HUES64 (cell line): ENCODE results near the gene SIVA1.
"Not testable (repeated sequence)": the region's sequence is repeated elsewhere in the genome, so short reads cannot be mapped to it uniquely, and the experiment has no call there.

ENCODE experiments used
- H3K27ac ChIP-seq: 2 replicates; pipeline ENCODE4 v1.7.0; 2013; ENCODE audit warnings: low read depth, low read length, inconsistent platforms
- H3K27me3 ChIP-seq: 2 replicates; pipeline ENCODE4 v1.6.1; 2013; ENCODE audit warnings: mild to moderate bottlenecking, low read length; ENCODE audit not compliant: insufficient read depth
- H3K36me3 ChIP-seq: 2 replicates; pipeline ENCODE4 v1.6.1; 2013; ENCODE audit warnings: mild to moderate bottlenecking, low read length; ENCODE audit not compliant: insufficient read depth
- H3K4me1 ChIP-seq: 2 replicates; pipeline ENCODE4 v1.6.1; 2013; ENCODE audit warnings: mild to moderate bottlenecking, low read length, moderate library complexity; ENCODE audit not compliant: insufficient read depth
- H3K4me3 ChIP-seq: 2 replicates; pipeline ENCODE4 v1.5.1; 2013; ENCODE audit warnings: mild to moderate bottlenecking, low read length, moderate library complexity
- H3K9ac ChIP-seq: 2 replicates; pipeline ENCODE4 v1.6.1; 2013; ENCODE audit warnings: mild to moderate bottlenecking, low read depth, low read length
- H3K9me3 ChIP-seq: 2 replicates; pipeline ENCODE4 v1.6.1; 2013; ENCODE audit warnings: low read depth, low read length; ENCODE audit not compliant: insufficient read depth
- WGBS: fragments of 150-250, 120-280 bp; methylation state at CpG from one replicate; pipeline ENCODE4 v1.1.7; 2013; ENCODE audit warnings: missing lambda C conversion rate; 5-methylcytosine and 5-hydroxymethylcytosine counted together

The SIVA1 gene

GRCh38 chr14:104747876-104748275 lies 5.1 kb upstream of the SIVA1 start:
- no peaks in the 10 kb centered on the region for H3K27me3 ChIP-seq
- H3K9me3 ChIP-seq: peaks cover 17% of the 10 kb centered on the region
- H3K9ac ChIP-seq: no peak overlapping the region
- no peak overlapping the region for H3K27ac ChIP-seq
- WGBS: 85% methylated on average over 9 of the region's 9 CpGs
- H3K36me3 ChIP-seq: no peaks in the 10 kb centered on the region
- no peak overlapping the region for H3K4me3 ChIP-seq
- H3K4me1 ChIP-seq: no peaks in the 10 kb centered on the region; the same call in 1 of the 2 replicates

- Histone ChIP-seq H3K27ac (no peak overlapping the region), H3K9me3 (peaks cover 17% of the 10 kb centered on the region), H3K4me3 (no peak overlapping the region), H3K27me3 (no peaks in the 10 kb centered on the region), H3K4me1 (peaks cover 3% of the 10 kb centered on the region; the same call in 1 of the 2 replicates), H3K9ac (no peak overlapping the region), H3K36me3 (no peaks in the 10 kb centered on the region)
- 56% methylated on average over 11 of the region's 11 CpGs for WGBS
Observed at GRCh38 chr14:104749111-104749649, 3.8 kb upstream of the SIVA1 start.

GRCh38 chr14:104750056-104750752 lies 2.7 kb upstream of the SIVA1 start:
- Histone ChIP-seq H3K4me3 (no peak overlapping the region), H3K27me3 (no peaks in the 10 kb centered on the region), H3K9me3 (peaks cover 17% of the 10 kb centered on the region), H3K4me1 (peaks cover 5% of the 10 kb centered on the region; the same call in 1 of the 2 replicates), H3K36me3 (peaks cover 2% of the 10 kb centered on the region), H3K27ac (no peak overlapping the region), H3K9ac (no peak overlapping the region)
- WGBS: 89% methylated on average over 12 of the region's 12 CpGs

GRCh38 chr14:104750753-104751057 lies 2.2 kb upstream of the SIVA1 start:
- H3K27me3 ChIP-seq, H3K27ac ChIP-seq, H3K36me3 ChIP-seq, H3K4me3 ChIP-seq, H3K9ac ChIP-seq, H3K4me1 ChIP-seq: not testable (repeated sequence)
- 90% methylated on average over 5 of the region's 5 CpGs for WGBS
- peaks cover 17% of the 10 kb centered on the region for H3K9me3 ChIP-seq

- peak overlapping the region; percentile 86 for H3K4me3 ChIP-seq
- no peaks in the 10 kb centered on the region for H3K27me3 ChIP-seq
- H3K4me1 ChIP-seq: peaks cover 5% of the 10 kb centered on the region; the same call in 1 of the 2 replicates
- H3K9me3 ChIP-seq: peaks cover 17% of the 10 kb centered on the region
- 85% methylated on average over 90 of the region's 90 CpGs for WGBS
- H3K36me3 ChIP-seq: peaks cover 18% of the 10 kb centered on the region
- peak overlapping the region; percentile 59 for H3K27ac ChIP-seq
- peak overlapping the region; percentile 63; the same call in 1 of the 2 replicates for H3K9ac ChIP-seq
Observed at GRCh38 chr14:104751539-104752422, 1.2 kb upstream of the SIVA1 start.

- H3K9me3 ChIP-seq: peaks cover 17% of the 10 kb centered on the region
Observed at GRCh38 chr14:104752423-104752734, 568 bp upstream of the SIVA1 start.

GRCh38 chr14:104753528-104754212 lies 723 bp downstream of the SIVA1 start:
- H3K4me3 ChIP-seq: peak overlapping the region; percentile 86
- no peaks in the 10 kb centered on the region for H3K27me3 ChIP-seq
- H3K9ac ChIP-seq: peak overlapping the region; percentile 97
- H3K36me3 ChIP-seq: peaks cover 35% of the 10 kb centered on the region
- H3K9me3 ChIP-seq: peaks cover 17% of the 10 kb centered on the region
- WGBS: 6% methylated on average over 30 of the region's 30 CpGs
- H3K27ac ChIP-seq: peak overlapping the region; percentile 90
- peaks cover 5% of the 10 kb centered on the region; the same call in 1 of the 2 replicates for H3K4me1 ChIP-seq

More at GRCh38 chr14:104752423-104752734, 568 bp upstream of the SIVA1 start:
- H3K27me3 ChIP-seq: no peaks in the 10 kb centered on the region
- WGBS: 5% methylated on average over 21 of the region's 21 CpGs
- peak overlapping the region; percentile 59 for H3K27ac ChIP-seq
- peaks cover 24% of the 10 kb centered on the region for H3K36me3 ChIP-seq
- peaks cover 5% of the 10 kb centered on the region; the same call in 1 of the 2 replicates for H3K4me1 ChIP-seq
- H3K9ac ChIP-seq: peak overlapping the region; percentile 63; the same call in 1 of the 2 replicates
- H3K4me3 ChIP-seq: peak overlapping the region; percentile 86

- peak overlapping the region; percentile 97 for H3K9ac ChIP-seq
- peaks cover 15% of the 10 kb centered on the region for H3K9me3 ChIP-seq
- peaks cover 5% of the 10 kb centered on the region; the same call in 1 of the 2 replicates for H3K4me1 ChIP-seq
- H3K36me3 ChIP-seq: peaks cover 41% of the 10 kb centered on the region
- H3K27me3 ChIP-seq: no peaks in the 10 kb centered on the region
- H3K27ac ChIP-seq: no peak overlapping the region
- 86% methylated on average over 13 of the region's 13 CpGs for WGBS
- H3K4me3 ChIP-seq: peak overlapping the region; percentile 86
Observed at GRCh38 chr14:104754213-104754851, 1.4 kb downstream of the SIVA1 start.

GRCh38 chr14:104755621-104756020 lies 2.7 kb downstream of the SIVA1 start:
- Histone ChIP-seq H3K36me3 (peaks cover 41% of the 10 kb centered on the region), H3K4me1 (peaks cover 5% of the 10 kb centered on the region; the same call in 1 of the 2 replicates), H3K27ac (no peak overlapping the region), H3K27me3 (no peaks in the 10 kb centered on the region), H3K4me3 (no peak overlapping the region), H3K9ac (no peak overlapping the region), H3K9me3 (peaks cover 5% of the 10 kb centered on the region)
- WGBS: 92% methylated on average over 11 of the region's 11 CpGs

GRCh38 chr14:104756477-104757237 lies 3.7 kb downstream of the SIVA1 start:
- H3K4me1 ChIP-seq: peaks cover 5% of the 10 kb centered on the region; the same call in 1 of the 2 replicates
- no peak overlapping the region for H3K4me3 ChIP-seq
- no peak overlapping the region for H3K27ac ChIP-seq
- H3K9ac ChIP-seq: no peak overlapping the region
- WGBS: 90% methylated on average over 27 of the region's 27 CpGs
- peaks cover 46% of the 10 kb centered on the region for H3K36me3 ChIP-seq
- peaks cover 5% of the 10 kb centered on the region for H3K9me3 ChIP-seq
- H3K27me3 ChIP-seq: no peaks in the 10 kb centered on the region
